ENCODE measurements around the gene SHMT2.

SHMT2 gene

GRCh38 chr12:57237932-57238853 lies 8.7 kb downstream of the SHMT2 start:
- CTCF ChIA-PET = interaction anchor here (0.9 to 38.5 kb wide), 16 partner anchors 11 to 496 kb away, joined by 3 to 880 read pairs (median 6); partner anchors contain the start of genes GLI1, INHBE, NXPH4 and SHMT2
- DNase-seq (ENCODE audit: low read depth, low spot score) = no peak
- H3K4me3 ChIP-seq (ENCODE audit: low read depth, low read length) = peak overlapping the region; percentile 52
- POLR2A ChIA-PET = interaction anchor here (0.8 to 4.6 kb wide), 9 partner anchors 8 to 127 kb away, joined by 3 to 74 read pairs (median 4); partner anchors contain the start of genes LRP1, SHMT2 and STAT6
- TF ChIP-seq CTCF (IDR thresholded peaks at IDR 0.05; ENCODE audit: insufficient read depth, low read length, missing control alignments) = no peak

- H3K4me3 ChIP-seq (ENCODE audit: low read depth, low read length) = peak overlapping the region; percentile 69
- POLR2A ChIA-PET = interaction anchor here (0.8 to 4.6 kb wide), 8 partner anchors 9 to 128 kb away, joined by 3 to 74 read pairs (median 5); partner anchors contain the start of genes LRP1, SHMT2 and STAT6
- TF ChIP-seq CTCF (IDR thresholded peaks at IDR 0.05; ENCODE audit: insufficient read depth, low read length, missing control alignments) = peak; percentile 100
- no peak for DNase-seq (ENCODE audit: low read depth, low spot score)
- CTCF ChIA-PET = interaction anchor here (0.6 to 38.5 kb wide), 19 partner anchors 9 to 496 kb away, joined by 3 to 880 read pairs (median 4); partner anchors contain the start of genes GLI1, INHBE, NXPH4 and SHMT2
Observed at GRCh38 chr12:57238854-57239554, 9.5 kb downstream of the SHMT2 start.

GRCh38 chr12:57239587-57240065 lies 10.1 kb downstream of the SHMT2 start:
- CTCF ChIA-PET = interaction anchor here (0.6 to 38.5 kb wide), 19 partner anchors 8 to 495 kb away, joined by 3 to 880 read pairs (median 6); partner anchors contain the start of genes GLI1, INHBE, NXPH4 and SHMT2
- POLR2A ChIA-PET = interaction anchor here (0.8 to 4.6 kb wide), 9 partner anchors 9 to 152 kb away, joined by 3 to 74 read pairs (median 4); partner anchors contain the start of genes LRP1, SHMT2 and STAT6
- no peak for DNase-seq (ENCODE audit: low read depth, low spot score)
- no peak for TF ChIP-seq CTCF (IDR thresholded peaks at IDR 0.05; ENCODE audit: insufficient read depth, low read length, missing control alignments)
- H3K4me3 ChIP-seq (ENCODE audit: low read depth, low read length) = peak overlapping the region; percentile 69

- no peak for DNase-seq (ENCODE audit: low read depth, low spot score)
- ChIA-PET POLR2A (interaction anchor here (1.0 to 4.6 kb wide), 7 partner anchors 8 to 152 kb away, joined by 3 to 74 read pairs (median 4); partner anchors contain the start of genes LRP1, NXPH4 and SHMT2), CTCF (interaction anchor here (0.6 to 38.5 kb wide), 17 partner anchors 8 to 217 kb away, joined by 3 to 880 read pairs (median 6); partner anchors contain the start of genes GLI1, INHBE, NXPH4 and SHMT2)
- peak overlapping the region; percentile 69 for H3K4me3 ChIP-seq (ENCODE audit: low read depth, low read length)
- TF ChIP-seq CTCF (IDR thresholded peaks at IDR 0.05; ENCODE audit: insufficient read depth, low read length, missing control alignments) = no peak
Observed at GRCh38 chr12:57240066-57240921, 10.8 kb downstream of the SHMT2 start.

GRCh38 chr12:57240926-57241401 lies 11.5 kb downstream of the SHMT2 start:
- peak overlapping the region; percentile 69 for H3K4me3 ChIP-seq (ENCODE audit: low read depth, low read length)
- DNase-seq (ENCODE audit: low read depth, low spot score) = no peak
- POLR2A ChIA-PET = interaction anchor here (1.0 to 4.6 kb wide), 6 partner anchors 8 to 153 kb away, joined by 3 to 74 read pairs (median 3); partner anchors contain the start of genes LRP1, NXPH4 and SHMT2

More at GRCh38 chr12:57240926-57241401, 11.5 kb downstream of the SHMT2 start:
- CTCF ChIA-PET = interaction anchor here (0.6 to 38.5 kb wide), 14 partner anchors 12 to 216 kb away, joined by 3 to 880 read pairs (median 6); partner anchors contain the start of genes GLI1, INHBE, NXPH4 and SHMT2
- peak; percentile 9 for TF ChIP-seq CTCF (IDR thresholded peaks at IDR 0.05; ENCODE audit: insufficient read depth, low read length, missing control alignments)

Measured in AG04449 (cell line).